Measurements from ENCODE around the gene CAPS.

CAPS gene

DNA sequence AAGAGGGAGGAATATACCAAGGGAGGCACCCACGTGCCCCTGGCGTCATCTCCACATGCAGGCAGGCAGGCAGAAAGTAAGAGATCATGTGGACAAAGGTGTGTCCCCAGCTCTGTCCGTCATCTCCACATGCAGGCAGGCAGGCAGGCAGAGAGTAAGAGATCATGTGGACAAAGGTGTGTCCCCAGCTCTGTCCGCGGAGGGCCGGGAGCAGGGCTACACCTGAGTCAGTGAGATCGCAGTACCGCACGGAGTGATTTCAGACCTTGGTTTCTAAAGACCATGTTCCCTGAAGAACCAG lies 22.2 kb downstream of the CAPS start:
- DNase-seq: no peak

DNA sequence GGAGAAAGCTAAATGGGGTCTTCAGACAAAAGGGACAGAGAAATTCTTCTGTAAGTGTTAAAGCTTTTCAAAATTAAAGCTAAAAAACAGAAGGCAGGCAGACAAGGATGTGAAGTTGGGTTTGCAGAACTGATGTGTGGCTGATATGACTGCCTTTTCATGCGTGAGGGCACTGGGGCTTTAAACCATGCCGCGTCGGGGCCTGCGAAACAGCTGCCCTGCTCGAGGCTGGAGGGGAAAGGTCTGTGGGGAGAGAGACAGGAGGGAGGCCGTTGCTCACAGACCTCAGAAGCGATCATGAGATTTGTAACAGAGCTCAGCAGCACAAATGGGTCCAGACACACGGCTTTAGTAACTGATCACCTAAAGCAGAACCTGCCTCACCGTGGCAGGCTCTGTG lies 23.5 kb downstream of the CAPS start:
- DNase-seq: no peak

DNA sequence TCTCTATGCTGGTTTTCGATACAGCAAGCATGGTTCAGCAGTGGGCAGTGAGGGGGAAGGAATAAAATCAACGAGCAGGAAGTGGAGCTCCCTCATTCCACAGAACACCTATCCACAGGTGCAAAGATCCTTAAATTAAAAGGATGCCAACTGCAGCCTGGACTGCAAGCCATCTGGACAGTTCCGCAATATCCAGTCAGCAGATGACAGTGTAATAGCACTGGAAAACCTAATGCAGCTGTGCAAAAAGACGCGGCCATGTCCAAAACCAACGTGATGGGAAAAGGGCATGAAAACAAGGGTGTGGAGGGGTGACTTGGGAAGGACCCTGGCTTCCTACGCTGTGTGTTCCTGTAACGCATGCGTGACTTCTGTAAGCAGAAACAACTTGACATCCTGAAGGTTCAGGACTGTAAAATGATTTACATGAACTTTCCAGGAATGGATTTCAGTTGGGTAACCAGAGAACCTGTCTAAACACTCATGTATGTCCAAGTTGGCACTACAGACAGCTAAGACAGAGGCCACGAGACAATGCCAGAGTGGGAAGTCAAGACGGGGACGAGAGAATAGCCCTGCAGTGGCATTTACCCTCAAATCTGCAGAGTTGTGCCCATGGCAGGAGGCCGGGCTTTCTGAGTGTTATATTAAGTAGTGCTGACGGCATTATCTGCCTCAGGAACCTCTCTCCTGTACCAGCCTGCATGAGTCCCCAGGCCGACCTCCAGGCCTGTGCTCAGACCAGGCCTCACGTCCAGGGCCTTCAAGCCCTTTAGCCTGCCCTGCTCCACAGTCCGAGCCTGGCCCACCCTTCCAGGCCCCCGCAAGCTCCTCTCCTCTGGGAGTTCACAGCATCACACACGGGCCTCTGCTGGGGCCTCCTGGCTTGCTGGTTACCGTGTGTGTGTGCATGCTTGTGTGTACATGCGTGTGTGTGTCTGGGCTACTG lies 26.5 kb downstream of the CAPS start:
- DNase-seq: no peak

- DNase-seq: no peak
Measured at GRCh38 chr19:5941673-5942072, 27.6 kb downstream of the CAPS start.

DNA sequence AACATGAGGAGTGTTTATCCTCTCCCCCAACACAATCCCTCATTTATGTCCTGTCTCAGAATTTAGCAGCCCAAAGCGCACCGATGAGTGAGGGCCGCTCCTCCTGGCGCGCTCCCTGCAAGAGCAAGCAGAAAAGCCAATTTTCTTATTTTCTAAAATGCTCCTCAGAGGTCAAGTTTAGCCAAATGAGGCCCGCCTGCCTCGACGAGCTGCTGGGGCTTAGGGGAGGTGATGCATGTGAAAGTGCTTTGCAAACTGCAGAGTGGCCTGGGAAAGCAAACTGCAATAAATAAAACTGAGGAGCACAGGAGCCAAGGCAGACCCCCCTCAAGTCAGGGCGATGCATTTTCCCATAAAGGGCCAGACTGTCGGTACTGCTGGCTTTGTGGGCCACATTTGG lies 29.0 kb downstream of the CAPS start:
- no peak for DNase-seq

- no peak for DNase-seq
Measured at GRCh38 chr19:5943623-5944022, 29.6 kb downstream of the CAPS start.

DNA sequence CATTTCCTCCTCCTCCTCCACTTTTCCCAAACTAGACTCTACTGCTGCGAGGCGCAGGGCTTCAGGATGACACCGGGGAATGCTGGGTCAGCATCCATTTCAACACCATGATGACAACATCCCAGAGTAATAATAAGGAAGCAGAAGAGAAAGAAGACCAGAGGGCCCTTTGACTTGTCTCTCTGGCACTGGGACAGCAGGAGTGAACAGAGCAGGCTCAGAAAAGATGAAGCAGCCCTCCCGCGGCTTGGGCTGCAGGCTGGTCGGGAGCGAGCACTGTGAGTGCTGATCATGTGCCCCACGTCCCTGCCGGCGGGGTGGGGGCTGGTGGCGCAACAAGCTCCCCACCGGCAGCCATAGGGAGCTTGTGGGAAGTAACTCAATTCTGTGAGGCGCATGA lies 33.4 kb downstream of the CAPS start:
- DNase-seq: no peak

GRCh38 chr19:5948752-5949564 lies 34.9 kb downstream of the CAPS start:
- DNase-seq: no peak

GRCh38 chr19:5949792-5950305 lies 35.8 kb downstream of the CAPS start:
- DNase-seq: no peak

DNA sequence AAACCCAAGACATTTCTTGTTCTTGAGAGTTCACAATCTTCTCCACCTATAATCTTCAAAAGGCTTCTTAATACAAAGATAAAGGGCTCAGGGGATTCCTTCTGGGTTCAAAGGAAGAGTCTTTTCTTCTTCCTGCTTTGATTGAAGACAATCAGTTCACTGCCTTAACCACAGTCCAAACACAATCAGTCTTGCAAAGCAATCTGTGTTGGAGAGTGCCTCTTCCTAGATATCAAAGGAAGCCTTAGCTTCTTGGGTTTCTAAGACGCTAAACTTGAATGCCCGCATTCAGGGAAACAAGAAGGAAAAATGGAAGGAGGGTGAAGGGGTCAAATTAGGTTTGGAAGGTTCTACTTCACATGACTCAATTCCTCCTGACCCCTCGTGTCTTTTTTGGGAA lies 36.7 kb downstream of the CAPS start:
- DNase-seq: no peak

GRCh38 chr19:5951338-5951861 lies 37.3 kb downstream of the CAPS start:
- DNase-seq: no peak

DNA sequence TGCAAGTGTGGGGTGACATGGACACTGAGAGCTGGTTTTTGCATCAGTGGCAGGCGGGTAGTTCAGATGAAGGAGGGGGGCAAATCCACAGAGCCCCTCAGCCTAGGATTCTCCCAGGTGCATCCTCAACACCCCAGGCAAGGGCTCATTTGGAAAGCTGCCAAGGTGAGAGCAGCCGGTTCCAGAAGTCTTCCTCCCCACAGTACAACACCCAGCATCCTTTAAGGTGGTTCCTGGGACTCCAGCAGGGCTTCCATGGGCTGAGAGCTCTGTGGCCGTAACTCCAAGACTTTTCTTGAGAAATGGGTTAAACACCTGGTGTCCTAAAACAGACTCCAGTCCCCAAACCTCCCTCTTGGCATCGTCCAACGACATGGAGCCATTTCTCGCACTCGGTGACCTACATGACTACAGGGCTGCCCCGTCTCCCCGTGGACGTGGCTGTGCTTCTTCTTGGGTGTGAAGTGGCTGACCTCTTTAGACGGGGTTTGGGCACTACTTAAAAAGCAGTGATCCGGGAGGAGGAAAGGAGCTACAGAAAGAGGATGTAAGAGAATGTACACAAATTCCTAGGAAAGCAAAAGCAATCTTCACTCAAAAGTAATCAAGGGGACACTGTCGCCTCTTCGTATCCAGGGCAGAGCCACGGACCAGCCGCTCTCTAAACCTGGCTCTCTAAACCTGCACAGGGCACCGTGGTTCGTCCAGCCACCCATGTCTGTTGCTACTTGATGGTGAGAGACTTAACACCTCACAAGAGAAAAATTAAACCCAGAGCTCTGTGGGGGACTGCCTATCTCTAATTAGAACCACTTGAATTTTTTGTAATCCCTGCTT lies 38.4 kb downstream of the CAPS start:
- DNase-seq: no peak

DNA sequence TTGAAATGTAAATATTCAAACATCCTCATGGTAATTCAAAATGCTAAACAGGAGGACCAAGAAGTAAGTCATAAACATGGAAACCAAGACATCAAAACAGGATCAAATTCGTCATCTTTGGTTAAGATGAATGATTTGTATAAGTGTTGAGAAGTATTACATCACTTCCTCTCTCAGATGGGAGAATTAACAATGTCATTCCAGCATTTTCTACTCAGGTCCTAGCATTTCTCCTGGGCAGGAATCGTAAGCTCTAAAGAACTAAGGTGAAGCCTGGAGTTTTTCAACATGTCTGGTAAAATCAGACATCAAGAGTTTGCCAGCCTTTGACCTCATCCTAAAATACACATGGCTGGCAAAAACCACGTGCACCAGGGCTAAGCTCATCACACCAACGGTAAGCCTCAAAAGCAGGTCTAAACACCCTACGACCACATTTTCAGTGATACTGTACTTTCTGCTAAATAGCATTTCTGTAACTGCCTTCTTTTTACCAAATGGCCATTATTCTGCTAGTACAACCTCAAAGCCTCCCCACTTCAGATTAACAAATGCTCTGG lies 39.1 kb downstream of the CAPS start:
- no peak for DNase-seq

GRCh38 chr19:5953680-5954213 lies 39.7 kb downstream of the CAPS start:
- no peak for DNase-seq

- no peak for DNase-seq
Measured at GRCh38 chr19:5954293-5954692, 40.2 kb downstream of the CAPS start.

DNA sequence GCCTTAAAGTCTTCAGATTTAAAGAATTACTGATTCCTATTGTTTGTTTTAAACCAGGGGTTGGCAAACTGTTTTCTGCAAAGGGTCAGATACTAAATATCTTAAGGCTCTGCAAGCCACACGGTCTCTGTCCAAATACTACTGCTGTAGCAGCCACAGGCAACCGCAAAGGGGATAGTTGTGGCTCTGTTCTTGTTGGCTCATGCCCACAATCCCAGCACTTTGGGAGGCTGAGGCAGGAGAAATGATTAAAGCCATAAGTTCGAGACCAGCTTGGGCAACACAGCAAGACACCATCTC lies 41.5 kb downstream of the CAPS start:
- no peak for DNase-seq

DNA sequence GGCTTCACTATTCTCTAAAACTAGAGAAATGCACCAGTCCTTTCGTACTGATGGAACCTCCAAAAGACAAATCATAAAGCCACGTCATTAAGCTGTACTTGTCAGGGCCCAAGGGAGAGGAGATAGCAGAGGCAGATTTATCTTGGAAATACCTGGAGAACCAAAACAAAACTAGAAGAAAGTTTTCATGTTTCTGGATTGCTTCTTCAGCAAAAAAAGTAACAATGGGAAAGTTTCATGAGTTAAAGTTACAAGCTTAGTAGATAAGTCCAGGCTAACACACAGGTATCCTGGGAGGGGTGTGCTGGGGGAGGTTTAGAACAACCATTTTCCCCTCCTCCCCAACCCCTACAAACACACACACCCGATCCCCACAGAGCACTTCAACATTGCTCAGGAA lies 42.3 kb downstream of the CAPS start:
- DNase-seq: no peak

GRCh38 chr19:5956728-5957127 lies 42.7 kb downstream of the CAPS start:
- no peak for DNase-seq

- DNase-seq: no peak
Measured at GRCh38 chr19:5957170-5957569, 43.1 kb downstream of the CAPS start.

DNA sequence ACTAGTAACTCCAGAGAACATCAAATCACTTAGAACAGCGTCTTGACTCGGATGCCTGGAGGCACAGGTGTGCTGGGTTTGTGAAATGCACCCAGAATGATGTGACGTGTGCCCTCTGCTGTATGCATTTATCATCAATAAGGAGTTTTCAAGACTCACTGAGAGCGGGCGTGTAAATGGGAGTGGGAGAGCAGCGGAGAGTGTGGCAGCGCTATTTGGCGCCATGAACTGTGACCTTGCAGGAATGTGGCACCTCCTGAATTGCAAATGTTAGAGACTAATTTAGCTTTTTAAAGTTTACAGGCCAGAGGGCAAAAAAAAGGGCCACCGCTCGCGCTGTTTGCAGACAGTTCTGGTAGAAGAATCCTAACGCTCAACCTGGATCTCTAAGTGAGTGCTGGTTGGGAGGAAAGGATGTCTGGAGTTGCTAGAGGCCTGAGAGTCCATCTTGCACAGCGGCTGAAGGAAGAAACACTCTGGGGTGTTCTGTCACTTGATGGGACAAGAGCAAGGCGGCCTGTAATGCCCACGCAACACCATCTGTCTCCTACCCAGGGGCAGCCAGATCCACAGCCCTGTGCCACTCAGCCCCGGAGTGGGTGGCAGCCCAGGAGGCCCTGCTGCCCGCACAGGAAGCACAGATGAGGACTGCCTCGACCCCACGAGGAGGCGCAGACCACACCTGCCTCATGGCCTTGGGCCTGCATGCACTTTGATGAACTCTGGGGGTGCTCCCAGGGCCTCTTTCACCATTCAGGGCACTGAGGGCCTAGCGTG lies 44.2 kb downstream of the CAPS start:
- no peak for DNase-seq

DNA sequence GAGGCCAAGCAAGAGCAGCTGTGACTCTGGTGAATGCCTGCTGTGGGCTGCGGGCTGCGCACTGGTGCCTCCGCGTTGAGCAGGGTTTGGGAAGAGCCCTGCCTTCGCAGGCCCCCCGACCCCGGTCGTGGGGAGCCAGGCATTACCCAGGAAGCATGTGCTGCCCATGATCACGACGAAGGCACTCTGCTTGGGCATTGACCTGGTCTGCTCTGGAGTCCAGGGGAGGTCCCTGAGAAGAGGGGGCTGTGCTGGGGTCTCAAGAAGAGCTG lies 44.7 kb downstream of the CAPS start:
- no peak for DNase-seq

Measured in NCI-H1048 (cell line).